Adipocyte (in vitro differentiated cells): ENCODE data around the gene MAD1L1.
"Not testable (repeated sequence)": the region's sequence is repeated elsewhere in the genome, so short reads cannot be mapped to it uniquely, and the experiment has no call there.

Source experiments
- DNase-seq: peaks from one replicate; pipeline ENCODE4 v3.0.0-alpha.2; 2015; ENCODE audit warnings: low read depth
- H3K27me3 ChIP-seq: replicated peaks from 2 replicates; pipeline ENCODE4 v1.7.0; 2013; ENCODE audit warnings: mild to moderate bottlenecking, low read length, moderate library complexity; ENCODE audit not compliant: control insufficient read depth, insufficient read depth
- H3K36me3 ChIP-seq: 2 replicates; pipeline ENCODE4 v1.7.0; 2013; ENCODE audit warnings: low read length, mild to moderate bottlenecking, moderate library complexity; ENCODE audit not compliant: control insufficient read depth, insufficient read depth, severe bottlenecking
- H3K4me1 ChIP-seq: 2 replicates; pipeline ENCODE4 v1.7.0; 2013; ENCODE audit warnings: mild to moderate bottlenecking, low read length, moderate library complexity; ENCODE audit not compliant: control insufficient read depth, insufficient read depth
- H3K4me3 ChIP-seq: 2 replicates; pipeline ENCODE4 v1.7.0; 2013; ENCODE audit warnings: mild to moderate bottlenecking, low read length, moderate library complexity
- H3K9ac ChIP-seq: 2 replicates; pipeline ENCODE4 v1.7.0; 2013; ENCODE audit warnings: mild to moderate bottlenecking, low read length, moderate library complexity
- H3K9me3 ChIP-seq: 2 replicates; pipeline ENCODE4 v1.7.0; 2013; ENCODE audit warnings: mild to moderate bottlenecking, low read length, moderate library complexity; ENCODE audit not compliant: control insufficient read depth

Gene MAD1L1

GRCh38 chr7:2165610-2166594, 66.8 kb downstream of the MAD1L1 start:
- DNase-seq: no peak
- Histone ChIP-seq H3K4me1 (peaks cover 15% of the 10 kb centered on the region), H3K36me3 (peaks cover 10% of the 10 kb centered on the region), H3K9ac (peak overlapping the region; percentile 46), H3K9me3 (no peaks in the 10 kb centered on the region), H3K4me3 (no peak overlapping the region), H3K27me3 (no peaks in the 10 kb centered on the region)

- Histone ChIP-seq H3K36me3 (peaks cover 10% of the 10 kb centered on the region), H3K4me3 (no peak overlapping the region), H3K9me3 (no peaks in the 10 kb centered on the region), H3K27me3 (no peaks in the 10 kb centered on the region), H3K9ac (no peak overlapping the region), H3K4me1 (peaks cover 15% of the 10 kb centered on the region)
- no peak for DNase-seq
Measured at GRCh38 chr7:2165239-2165609, 67.5 kb downstream of the MAD1L1 start.

GRCh38 chr7:2164646-2165045, 68.1 kb downstream of the MAD1L1 start:
- H3K4me1 ChIP-seq: peaks cover 16% of the 10 kb centered on the region
- no peak overlapping the region for H3K9ac ChIP-seq
- no peak for DNase-seq
- H3K4me3 ChIP-seq: no peak overlapping the region
- H3K27me3 ChIP-seq: no peaks in the 10 kb centered on the region
- H3K9me3 ChIP-seq: no peaks in the 10 kb centered on the region
- H3K36me3 ChIP-seq: peaks cover 10% of the 10 kb centered on the region

GRCh38 chr7:2163600-2164555, 68.9 kb downstream of the MAD1L1 start:
- Histone ChIP-seq H3K36me3 (peaks cover 7% of the 10 kb centered on the region), H3K27me3 (no peaks in the 10 kb centered on the region), H3K9me3 (no peaks in the 10 kb centered on the region), H3K4me3 (no peak overlapping the region), H3K4me1 (peaks cover 16% of the 10 kb centered on the region), H3K9ac (no peak overlapping the region)
- DNase-seq: no peak

GRCh38 chr7:2162959-2163358, 69.8 kb downstream of the MAD1L1 start:
- Histone ChIP-seq H3K9ac (no peak overlapping the region), H3K36me3 (no peaks in the 10 kb centered on the region), H3K4me3 (no peak overlapping the region), H3K27me3 (no peaks in the 10 kb centered on the region), H3K9me3 (no peaks in the 10 kb centered on the region), H3K4me1 (peaks cover 21% of the 10 kb centered on the region)
- DNase-seq: no peak

GRCh38 chr7:2162004-2162902, 70.5 kb downstream of the MAD1L1 start:
- H3K36me3 ChIP-seq, DNase-seq, H3K27me3 ChIP-seq, H3K9me3 ChIP-seq, H3K4me3 ChIP-seq, H3K9ac ChIP-seq: not testable (repeated sequence)
- H3K4me1 ChIP-seq: peaks cover 28% of the 10 kb centered on the region

GRCh38 chr7:2159176-2159520, 73.6 kb downstream of the MAD1L1 start:
- H3K36me3 ChIP-seq: no peaks in the 10 kb centered on the region
- H3K9ac ChIP-seq: no peak overlapping the region
- peaks cover 21% of the 10 kb centered on the region for H3K4me1 ChIP-seq
- H3K4me3 ChIP-seq: no peak overlapping the region
- DNase-seq: no peak
- H3K9me3 ChIP-seq: no peaks in the 10 kb centered on the region
- no peaks in the 10 kb centered on the region for H3K27me3 ChIP-seq

GRCh38 chr7:2158331-2159175, 74.2 kb downstream of the MAD1L1 start:
- DNase-seq: no peak
- Histone ChIP-seq H3K9me3 (no peaks in the 10 kb centered on the region), H3K36me3 (no peaks in the 10 kb centered on the region)

GRCh38 chr7:2157473-2158279, 75.1 kb downstream of the MAD1L1 start:
- no peaks in the 10 kb centered on the region for H3K27me3 ChIP-seq
- H3K9me3 ChIP-seq: no peaks in the 10 kb centered on the region
- peak overlapping the region; percentile 13 for H3K4me3 ChIP-seq
- DNase-seq: peak; percentile 36
- H3K36me3 ChIP-seq: no peaks in the 10 kb centered on the region
- H3K9ac ChIP-seq: peak overlapping the region; percentile 37
- H3K4me1 ChIP-seq: peaks cover 18% of the 10 kb centered on the region

More at GRCh38 chr7:2158331-2159175, 74.2 kb downstream of the MAD1L1 start:
- peak overlapping the region; percentile 37 for H3K9ac ChIP-seq
- peaks cover 21% of the 10 kb centered on the region for H3K4me1 ChIP-seq
- no peaks in the 10 kb centered on the region for H3K27me3 ChIP-seq
- H3K4me3 ChIP-seq: no peak overlapping the region
